Central memory CD4-positive, alpha-beta T cell (primary cell): Measurements from ENCODE around the gene OR2S2.
A peak's percentile ranks its signal among the peaks of the same experiment; 100 is the strongest.
"Not testable (repeated sequence)": the region's sequence is repeated elsewhere in the genome, so short reads cannot be mapped to it uniquely, and the experiment has no call there.

Source experiments
- DNase-seq: peaks from one replicate; pipeline ENCODE4 v3.0.0; 2022

OR2S2 gene

GRCh38 chr9:35960039-35960655 lies 2.2 kb upstream of the OR2S2 start:
- no peak for DNase-seq

GRCh38 chr9:35956651-35957050 lies 1.3 kb downstream of the OR2S2 start:
- DNase-seq, result no peak

DNA sequence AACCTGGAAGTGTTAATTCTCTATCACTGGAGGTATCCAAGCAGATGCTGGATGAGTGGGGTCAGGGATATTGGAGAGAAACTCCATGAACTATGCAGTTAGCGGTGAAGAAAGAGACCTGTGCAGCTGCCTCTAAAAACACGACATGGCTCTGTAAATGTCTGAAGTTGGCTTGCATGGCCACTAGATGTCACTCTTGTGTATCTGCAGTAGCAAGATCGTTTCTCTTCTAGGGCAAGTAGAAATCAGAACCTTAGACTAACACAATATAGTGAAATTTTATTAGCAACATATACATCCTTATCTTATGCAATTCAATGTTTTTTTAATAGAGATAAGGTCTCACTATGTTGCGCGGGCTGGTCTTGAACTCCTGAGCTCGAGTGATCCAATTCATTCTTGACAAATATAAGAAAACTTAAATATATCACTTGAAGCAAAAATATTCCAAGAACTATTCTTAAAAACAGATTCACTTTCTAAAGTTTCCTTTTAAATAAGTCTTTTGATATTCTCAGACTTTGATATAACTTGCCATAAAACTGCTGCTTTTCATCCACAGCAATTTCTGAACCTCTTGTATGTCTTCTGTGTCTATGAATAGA lies 2.9 kb downstream of the OR2S2 start:
- peak; percentile 52 for DNase-seq

DNA sequence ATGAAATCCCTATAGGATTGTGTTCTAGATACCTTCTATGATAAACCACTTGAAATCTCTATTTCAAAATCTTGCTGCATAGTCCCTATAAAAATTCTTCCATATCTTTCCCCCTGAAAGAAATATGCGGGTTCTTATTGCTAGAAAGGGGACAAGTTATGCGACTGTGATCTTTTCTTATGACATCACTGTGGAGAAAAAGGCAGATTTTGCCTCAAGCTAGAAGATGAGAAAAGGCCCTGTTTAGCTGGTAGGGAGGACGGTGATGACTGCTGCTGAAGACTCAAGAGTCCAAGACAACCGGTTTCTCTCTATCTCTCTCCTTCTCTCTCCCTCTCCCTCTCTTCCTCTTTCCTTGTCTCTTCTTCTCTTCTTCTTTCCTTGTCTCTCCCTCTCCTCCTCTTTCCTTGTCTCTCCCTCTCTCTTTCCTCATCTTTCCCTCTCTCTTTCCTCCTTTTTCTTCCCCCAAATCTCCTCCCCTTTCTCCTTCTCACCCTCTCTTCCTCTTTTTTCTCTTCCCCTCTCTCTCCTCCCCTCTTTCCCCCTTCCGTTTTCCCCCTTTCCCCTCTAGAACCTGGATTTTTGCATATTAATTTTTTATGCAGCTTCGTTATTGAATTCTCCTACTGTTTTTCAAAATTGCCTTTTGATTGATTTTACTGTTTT lies 5.3 kb downstream of the OR2S2 start:
- DNase-seq, result no peak

GRCh38 chr9:35951736-35952135 lies 6.2 kb downstream of the OR2S2 start:
- no peak for DNase-seq

DNA sequence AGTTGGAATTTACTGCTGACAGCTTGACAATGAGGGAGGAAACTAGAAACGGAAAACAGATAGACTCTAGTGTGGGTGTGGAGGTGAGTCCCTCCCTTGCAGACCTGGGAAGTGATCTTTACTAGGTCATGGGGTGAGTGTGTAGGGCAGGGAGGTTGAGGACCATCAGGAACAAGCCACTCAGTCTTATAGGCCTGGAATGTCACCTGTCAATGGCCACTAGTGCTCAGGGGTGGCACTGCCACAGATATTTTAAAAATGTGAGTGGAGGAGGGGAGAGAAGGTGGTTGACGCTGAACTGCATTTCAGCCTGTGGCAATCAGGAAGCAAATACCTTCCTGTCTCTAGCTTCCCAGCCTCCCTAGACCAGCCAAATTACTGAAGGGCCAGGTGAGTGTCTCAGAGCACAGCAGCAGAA lies 9.0 kb downstream of the OR2S2 start:
- no peak for DNase-seq

DNA sequence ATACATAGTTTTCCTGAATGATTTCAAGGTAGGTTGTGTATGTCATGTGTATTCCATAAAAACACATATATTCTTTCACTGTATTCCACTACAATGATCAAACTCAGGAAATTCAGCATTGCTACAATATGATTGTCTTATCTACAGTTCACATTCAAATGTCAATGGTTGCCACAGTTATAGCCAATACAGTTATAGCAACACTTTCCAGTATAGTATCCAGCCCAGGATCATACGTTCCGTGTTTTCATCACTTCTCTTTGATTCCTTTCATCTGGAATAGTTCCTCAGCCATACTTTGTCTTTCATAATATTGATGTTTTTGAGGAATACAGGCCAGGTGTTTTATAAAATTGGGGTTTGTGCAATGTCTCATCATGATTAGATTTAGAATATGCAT lies 9.5 kb downstream of the OR2S2 start:
- no peak for DNase-seq

DNA sequence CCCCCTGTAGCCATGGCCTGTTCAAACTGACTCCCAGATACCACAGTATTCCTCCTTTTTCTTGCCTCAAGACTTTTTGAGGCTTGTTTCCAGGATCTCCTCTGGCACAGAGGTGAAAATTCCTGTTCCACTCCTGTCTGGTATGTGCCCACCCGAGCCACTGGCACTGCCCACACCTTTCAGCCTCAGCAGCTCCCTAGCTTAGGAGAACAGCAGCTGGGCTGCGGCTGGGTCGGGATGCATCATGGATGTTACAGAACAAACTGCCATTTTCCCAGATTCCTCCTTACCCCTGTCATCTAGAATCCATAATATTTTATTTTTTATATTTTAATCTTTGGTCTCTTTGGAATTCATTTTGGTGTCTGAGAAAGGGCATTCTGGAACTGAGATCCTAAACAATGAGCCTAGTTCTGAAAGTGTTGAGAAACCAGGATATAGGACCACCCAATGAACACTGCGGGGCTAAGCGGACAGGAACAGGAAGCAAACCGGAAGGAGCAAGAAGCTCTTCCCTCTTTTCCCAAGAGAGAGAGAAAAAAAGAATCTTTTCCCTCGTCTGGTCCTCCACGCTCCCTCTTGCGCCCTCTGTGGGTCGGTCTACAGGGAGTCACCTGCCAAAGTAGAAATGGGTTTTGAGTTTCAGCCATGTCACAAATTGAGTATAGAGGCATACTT lies 12.5 kb downstream of the OR2S2 start:
- peak; percentile 41 for DNase-seq

- no peak for DNase-seq
Measured at GRCh38 chr9:35944841-35945240, 13.1 kb downstream of the OR2S2 start.

DNA sequence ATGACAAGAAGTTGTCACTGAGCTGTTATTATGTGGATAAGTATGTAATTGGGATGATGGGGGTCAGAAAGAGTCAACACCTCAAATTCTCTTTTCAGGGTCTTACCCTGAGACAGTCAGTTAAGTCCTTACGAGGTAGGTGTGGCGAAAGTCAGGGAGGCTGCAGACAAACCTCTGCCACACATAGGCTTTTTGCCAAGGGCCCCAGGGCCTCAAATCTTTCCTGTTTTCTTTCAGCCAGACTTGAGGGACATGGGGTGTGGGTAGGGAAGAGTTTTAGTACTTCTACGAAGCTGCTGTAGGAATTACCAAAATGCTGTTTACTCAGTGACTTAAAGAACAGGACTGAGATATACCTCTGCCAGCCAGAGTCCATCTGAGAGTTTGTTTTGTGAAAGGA lies 13.8 kb downstream of the OR2S2 start:
- no peak for DNase-seq

DNA sequence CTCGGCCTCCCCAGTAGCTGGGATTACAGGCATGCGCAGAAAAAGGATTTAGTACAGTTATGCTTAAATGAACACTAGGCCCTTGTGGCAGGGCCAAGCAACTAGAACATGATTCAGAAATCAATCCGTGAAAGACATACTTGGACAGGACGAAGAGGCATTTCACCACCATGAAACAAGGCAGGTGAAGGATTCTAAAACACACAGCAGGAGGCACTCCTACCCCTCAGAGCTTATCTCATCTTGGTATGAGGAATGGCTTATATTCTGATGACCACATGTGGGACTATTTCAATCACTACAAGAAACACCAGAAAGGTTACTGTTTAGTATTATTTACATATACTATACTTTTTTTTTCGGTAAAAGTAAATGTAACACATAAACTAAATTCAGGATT lies 15.7 kb downstream of the OR2S2 start:
- DNase-seq, result no peak

- peak; percentile 62 for DNase-seq
Measured at GRCh38 chr9:35940458-35941407, 17.2 kb downstream of the OR2S2 start.

DNA sequence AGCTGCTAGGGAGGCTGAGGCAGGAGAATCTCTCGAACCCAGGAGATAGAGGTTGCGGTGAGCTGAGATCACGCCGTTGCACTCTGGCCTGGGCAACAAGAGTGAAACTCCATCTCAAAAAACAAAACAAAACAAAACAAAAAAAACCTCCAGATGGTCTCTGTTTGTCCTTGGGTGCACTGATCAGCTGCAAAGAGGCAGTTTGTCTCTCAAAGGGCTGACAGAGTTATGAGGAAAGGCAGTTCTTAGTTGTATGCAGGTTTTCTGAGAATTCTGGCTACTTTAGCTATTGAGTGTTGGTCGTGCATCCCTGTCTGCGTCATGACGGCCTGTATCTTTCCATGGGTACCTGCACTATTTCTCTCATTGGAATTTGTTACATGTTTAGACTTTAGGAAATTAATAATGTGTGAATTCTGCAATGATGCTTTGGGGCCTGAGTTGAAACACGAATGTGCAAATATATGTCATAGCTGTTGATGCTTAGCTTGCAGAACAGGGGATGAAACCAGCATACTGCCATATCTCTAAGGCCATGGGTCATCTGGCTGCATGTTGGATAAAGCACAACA lies 18.2 kb downstream of the OR2S2 start:
- DNase-seq, result no peak

DNA sequence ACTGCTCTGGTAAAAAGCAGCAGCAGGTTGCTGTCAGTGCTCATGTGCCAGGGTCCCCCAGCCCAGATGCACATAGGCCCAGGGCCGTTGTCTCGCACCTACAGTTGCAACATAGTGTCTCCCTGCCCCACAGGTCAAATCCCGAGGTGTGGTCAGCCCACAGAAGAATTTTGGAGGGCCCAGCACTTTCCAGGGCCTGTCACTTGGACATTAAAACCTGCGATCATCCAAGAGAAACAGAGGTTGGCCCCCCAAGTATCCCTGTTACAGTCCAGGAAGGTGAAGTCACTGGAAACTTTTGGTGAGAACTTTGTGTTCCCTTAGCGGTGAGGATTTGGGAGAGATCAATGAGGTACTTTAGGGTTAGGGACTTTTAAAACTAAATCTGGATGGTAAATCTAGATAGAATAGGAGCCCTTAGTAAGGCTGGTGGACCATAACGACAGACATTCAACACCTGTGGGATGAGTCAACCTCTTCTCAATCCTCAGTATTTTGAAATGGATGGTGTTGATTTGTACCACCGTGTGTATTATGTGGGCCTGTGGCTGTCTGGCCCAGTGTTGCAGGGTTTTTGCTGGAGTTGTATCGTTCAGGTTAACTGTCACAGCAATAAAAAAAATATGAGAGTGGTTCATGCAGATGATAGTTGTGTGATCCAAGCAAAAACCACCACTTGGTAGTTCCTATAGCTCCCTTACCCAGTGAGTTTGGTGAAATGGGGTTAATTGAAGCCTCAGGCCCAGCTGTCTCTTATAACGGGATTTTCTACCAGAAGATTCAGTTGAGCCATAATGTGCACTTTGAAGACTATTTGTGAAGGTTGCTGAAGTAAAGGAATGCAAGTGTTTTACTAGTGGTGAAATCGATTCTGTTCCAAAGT lies 19.2 kb downstream of the OR2S2 start:
- DNase-seq, result no peak

DNA sequence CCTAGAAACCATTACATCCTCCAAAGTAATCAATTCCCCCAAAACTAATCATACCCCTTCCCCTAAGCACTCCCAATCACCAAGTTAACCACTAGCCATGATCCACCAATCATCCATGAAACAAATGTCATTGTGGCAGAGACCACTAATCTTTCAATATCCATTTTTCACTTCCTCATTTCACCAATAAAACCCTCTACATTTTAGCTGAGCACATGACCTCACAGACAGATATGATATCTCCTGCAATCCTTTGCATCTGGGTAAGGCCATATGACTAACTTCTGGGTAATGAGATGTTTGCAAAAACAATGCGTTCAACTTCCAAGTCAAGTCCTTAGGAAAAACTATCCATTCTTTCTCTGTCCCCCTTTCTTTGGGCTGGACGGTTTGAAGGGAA lies 20.7 kb downstream of the OR2S2 start:
- no peak for DNase-seq

DNA sequence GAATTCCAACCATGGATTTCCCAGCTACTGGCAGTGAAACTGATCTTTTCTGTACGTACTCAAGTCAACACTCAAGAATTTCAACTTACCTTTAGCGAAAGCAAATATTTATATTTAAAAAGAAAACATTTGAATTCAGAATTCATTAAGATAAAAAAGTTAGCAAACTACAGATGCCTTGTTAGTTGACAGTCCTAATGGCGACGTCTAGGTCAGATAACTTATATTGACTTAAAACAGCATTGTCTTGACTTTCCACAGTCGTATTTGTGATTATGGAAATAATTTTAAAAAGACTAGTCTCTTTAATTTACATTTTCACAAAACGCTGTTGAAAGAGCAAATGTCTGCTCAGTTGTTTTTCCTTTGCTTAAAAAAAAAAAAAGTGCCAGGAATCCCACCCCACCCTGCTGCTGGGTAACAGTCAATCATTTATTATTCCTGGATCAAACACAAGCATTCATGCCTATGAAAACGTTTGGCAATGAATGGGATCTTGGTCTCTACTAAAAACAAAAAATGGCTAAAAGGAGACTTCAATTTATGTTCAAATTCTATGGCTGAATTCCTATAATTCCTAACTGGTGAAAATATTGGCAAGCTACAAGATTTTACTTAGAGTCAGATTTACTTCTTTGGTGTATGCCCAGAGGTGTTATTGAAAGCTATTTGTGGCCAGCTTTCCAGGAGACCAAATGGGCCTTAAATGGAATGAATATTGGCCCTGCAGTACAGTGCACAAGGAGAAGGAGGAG lies 22.0 kb downstream of the OR2S2 start:
- DNase-seq, result no peak

GRCh38 chr9:35935261-35935660 lies 22.7 kb downstream of the OR2S2 start:
- DNase-seq, result no peak

GRCh38 chr9:35934069-35934468 lies 23.9 kb downstream of the OR2S2 start:
- not testable (repeated sequence) for DNase-seq

GRCh38 chr9:35933550-35934067 lies 24.3 kb downstream of the OR2S2 start:
- no peak for DNase-seq

DNA sequence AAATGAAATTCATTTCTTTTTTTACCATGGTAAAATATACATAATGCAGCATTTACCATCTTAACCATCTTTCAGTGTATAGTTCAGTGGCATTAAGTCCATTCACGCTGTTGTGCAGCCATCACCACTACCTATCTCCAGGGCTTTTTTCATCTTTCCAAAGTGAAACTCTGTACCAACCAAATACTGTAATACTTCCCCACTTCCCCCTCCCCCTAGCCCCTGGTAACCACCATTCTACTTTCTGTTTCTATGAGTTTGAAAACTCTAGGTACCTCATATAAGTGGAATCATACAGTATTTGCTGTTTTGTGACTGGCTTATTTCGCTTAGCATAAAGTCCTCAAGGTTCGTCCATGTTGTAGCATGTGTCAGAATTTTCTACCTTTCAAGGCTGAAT lies 25.2 kb downstream of the OR2S2 start:
- DNase-seq, result no peak
